Left ventricle myocardium inferior (tissue), 1 donor: ENCODE data around the gene FCSK. TPM values are rescaled to one million over a fixed set of nuclear protein-coding genes. Genes with fewer than 3 reads are reported as not detected.

Experiments
- DNase-seq: peaks from one replicate; pipeline ENCODE4 v3.0.0-alpha.2; 2020
- H3K27ac ChIP-seq: fragments of 200-600 bp; replicated peaks from 2 replicates; pipeline ENCODE4 v1.8.0; 2021
- H3K27me3 ChIP-seq: fragments of 200-600 bp; 2 replicates; pipeline ENCODE4 v1.8.0; 2021; ENCODE audit warnings: low read depth
- H3K36me3 ChIP-seq: fragments of 200-600 bp; 2 replicates; pipeline ENCODE4 v1.8.0; 2021
- H3K4me1 ChIP-seq: fragments of 200-600 bp; 2 replicates; pipeline ENCODE4 v1.8.0; 2021
- H3K4me3 ChIP-seq: fragments of 200-600 bp; 2 replicates; pipeline ENCODE4 v1.8.0; 2021; ENCODE audit warnings: mild to moderate bottlenecking, moderate library complexity
- H3K9me3 ChIP-seq: fragments of 200-600 bp; replicated peaks from 2 replicates; pipeline ENCODE4 v1.8.0; 2021
- intact Hi-C: fragments of 100-400 bp; cut with micrococcal nuclease; formaldehyde crosslinking; loops from one replicate; pipeline ENCODE4 v1.11.0; 2022
- total RNA-seq: library from RNA; stranded (reverse); fragmentation: NEBNext Ultra II Directional; extraction: Animal tissue kit (Norgen Biotek cat#: 25700); gene quantifications from one replicate; pipeline ENCODE4 v1.2.1, GENCODE V29; 2021
- TF ChIP-seq, protein P1 (sequence below): fragments of 200-600 bp; IDR thresholded peaks from 2 replicates; pipeline ENCODE4 v1.8.0; 2021; ENCODE audit warnings: antibody characterized with exemption, mild to moderate bottlenecking, borderline replicate concordance
- donor health status: DM: no; HTN: yes; CAD: no; lungs with severe emphysema.

FCSK gene
- total RNA-seq, 1 donor from 2014 or later, result 7.4 TPM

DNA sequence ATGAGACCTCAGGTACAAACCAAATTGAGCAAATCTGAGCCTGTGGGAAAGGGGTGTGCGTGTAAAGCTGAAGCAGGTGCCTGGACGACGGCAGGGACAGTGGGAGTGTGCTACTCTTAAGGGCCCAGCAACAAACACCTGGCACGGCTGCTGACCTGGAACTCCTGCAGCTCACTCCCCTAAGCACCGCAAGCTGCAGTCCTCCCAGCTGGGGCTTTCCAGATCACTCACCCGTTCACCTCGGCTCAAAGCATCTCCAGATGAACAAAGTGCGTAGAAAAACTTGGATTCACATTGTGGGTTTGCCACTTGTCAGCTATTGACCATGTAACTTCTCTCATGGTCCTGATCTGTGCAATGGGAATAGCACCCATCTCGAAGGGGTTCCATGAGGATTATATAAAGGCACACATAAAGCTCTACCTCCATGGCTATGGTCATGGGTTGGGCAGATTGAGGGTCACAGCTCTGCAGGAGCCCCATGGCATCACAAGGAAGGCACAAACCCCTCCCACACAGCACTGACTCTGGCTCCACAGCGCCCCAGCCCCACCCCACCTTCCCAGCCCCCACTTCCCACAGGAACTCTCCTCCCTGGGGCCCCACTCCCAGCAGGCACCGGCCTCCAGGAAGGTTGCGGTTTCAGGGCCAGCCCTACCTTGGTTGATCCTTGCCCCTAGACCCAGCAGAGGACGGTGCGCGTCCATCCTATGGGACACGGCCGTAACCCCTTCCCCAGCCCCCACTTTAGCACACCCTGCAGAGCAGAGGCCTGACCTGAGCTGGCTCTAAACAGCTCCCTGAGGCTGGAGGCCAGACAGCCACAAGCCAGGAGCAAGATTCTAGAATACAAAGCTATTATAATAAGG is 37.4 kb upstream of the FCSK start:
- Histone ChIP-seq H3K27me3 (no peaks in the 10 kb centered on the region), H3K27ac (no peak overlapping the region), H3K4me3 (no peak overlapping the region), H3K9me3 (no peaks in the 10 kb centered on the region), H3K4me1 (peaks cover 65% of the 10 kb centered on the region), H3K36me3 (peaks cover 4% of the 10 kb centered on the region)
- intact Hi-C loops, result no loop called here
- no peak for DNase-seq
- TF ChIP-seq, protein P1, sequence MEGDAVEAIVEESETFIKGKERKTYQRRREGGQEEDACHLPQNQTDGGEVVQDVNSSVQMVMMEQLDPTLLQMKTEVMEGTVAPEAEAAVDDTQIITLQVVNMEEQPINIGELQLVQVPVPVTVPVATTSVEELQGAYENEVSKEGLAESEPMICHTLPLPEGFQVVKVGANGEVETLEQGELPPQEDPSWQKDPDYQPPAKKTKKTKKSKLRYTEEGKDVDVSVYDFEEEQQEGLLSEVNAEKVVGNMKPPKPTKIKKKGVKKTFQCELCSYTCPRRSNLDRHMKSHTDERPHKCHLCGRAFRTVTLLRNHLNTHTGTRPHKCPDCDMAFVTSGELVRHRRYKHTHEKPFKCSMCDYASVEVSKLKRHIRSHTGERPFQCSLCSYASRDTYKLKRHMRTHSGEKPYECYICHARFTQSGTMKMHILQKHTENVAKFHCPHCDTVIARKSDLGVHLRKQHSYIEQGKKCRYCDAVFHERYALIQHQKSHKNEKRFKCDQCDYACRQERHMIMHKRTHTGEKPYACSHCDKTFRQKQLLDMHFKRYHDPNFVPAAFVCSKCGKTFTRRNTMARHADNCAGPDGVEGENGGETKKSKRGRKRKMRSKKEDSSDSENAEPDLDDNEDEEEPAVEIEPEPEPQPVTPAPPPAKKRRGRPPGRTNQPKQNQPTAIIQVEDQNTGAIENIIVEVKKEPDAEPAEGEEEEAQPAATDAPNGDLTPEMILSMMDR, result no peak

DNA sequence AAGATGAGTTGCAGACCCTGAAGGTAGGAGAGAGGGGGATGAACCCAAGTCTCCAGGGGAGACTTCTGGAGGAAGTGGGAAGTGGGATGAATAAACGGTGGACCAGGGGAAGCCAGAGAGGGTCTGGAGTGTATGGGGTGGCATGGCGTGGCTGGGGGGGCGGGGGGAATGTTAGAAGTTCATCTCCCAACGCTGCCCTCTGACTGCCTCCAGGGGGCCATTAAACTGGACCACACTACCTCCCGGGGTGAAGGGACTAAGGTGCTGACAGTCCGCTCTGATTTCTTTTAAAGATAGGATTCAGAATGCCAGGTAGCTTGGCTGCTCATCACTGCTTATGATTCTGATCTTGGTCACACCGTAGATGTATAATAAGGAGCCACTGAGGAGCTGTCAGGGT is 36.7 kb upstream of the FCSK start:
- Histone ChIP-seq H3K4me1 (peaks cover 72% of the 10 kb centered on the region), H3K36me3 (no peaks in the 10 kb centered on the region), H3K27ac (no peak overlapping the region), H3K4me3 (no peak overlapping the region), H3K27me3 (no peaks in the 10 kb centered on the region), H3K9me3 (no peaks in the 10 kb centered on the region)
- intact Hi-C loops, result no loop called here
- DNase-seq, result no peak
- TF ChIP-seq, protein P1, result no peak

DNA sequence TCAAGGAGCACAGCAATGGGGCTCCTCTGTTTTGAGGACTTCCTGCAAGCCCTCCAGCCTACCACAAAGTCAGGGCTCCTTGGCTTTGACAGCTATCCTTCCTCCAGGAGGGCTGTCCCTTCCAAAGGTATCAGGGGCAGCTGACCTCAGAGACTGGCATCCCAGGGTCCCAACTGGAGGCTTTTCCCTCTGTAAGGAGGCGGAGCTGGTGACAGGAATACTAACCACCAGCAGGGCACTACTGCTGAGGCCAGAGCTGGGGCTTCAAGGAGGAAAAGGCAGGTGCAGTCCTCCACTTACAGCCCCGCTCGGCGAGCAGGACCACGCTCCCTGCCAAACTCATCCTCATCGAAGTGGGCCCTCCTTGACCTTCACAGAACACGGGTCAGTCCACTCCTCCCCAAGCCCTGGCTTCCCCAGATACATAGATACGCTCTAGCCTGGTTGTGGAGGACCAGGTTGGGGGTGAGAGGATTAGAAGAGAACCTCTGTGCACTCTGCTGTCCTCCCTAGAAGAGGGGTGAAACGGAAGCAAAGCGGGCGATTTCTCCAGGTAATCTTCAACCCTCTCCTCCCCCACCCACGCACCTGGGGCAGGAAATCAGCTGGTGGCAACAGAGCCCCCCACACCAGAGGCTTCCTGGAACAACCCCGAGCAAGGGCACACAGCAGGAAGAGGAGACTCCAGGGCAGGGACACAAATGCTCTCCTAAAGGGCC is 36.0 kb upstream of the FCSK start:
- Histone ChIP-seq H3K36me3 (no peaks in the 10 kb centered on the region), H3K9me3 (no peaks in the 10 kb centered on the region), H3K4me3 (no peak overlapping the region), H3K27me3 (no peaks in the 10 kb centered on the region), H3K27ac (peak overlapping the region; percentile 18), H3K4me1 (peaks cover 79% of the 10 kb centered on the region)
- intact Hi-C loops, result no loop called here
- DNase-seq, result no peak
- TF ChIP-seq, protein P1, result no peak

DNA sequence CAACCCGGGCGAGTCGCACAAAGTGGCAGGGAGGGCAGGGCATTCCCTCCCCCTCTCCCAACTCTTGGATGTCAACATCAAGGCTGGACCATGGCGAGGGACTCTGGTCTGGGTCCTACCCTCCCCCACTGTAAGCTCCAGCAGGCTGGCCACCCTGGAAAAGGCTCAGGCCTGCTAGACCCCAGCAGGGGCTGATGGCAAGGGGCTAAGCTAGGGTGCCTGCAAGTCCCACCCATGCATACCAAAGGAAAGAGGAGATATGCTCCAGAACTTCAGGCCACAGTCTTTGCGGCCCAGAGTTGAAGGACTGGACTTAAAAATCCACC is 35.4 kb upstream of the FCSK start:
- DNase-seq, result no peak
- intact Hi-C loops, result no loop called here
- no peaks in the 10 kb centered on the region for H3K27me3 ChIP-seq
- no peak overlapping the region for H3K4me3 ChIP-seq
- no peaks in the 10 kb centered on the region for H3K9me3 ChIP-seq
- peak overlapping the region; percentile 18 for H3K27ac ChIP-seq
- TF ChIP-seq, protein P1, result no peak
- peaks cover 80% of the 10 kb centered on the region for H3K4me1 ChIP-seq
- no peaks in the 10 kb centered on the region for H3K36me3 ChIP-seq

DNA sequence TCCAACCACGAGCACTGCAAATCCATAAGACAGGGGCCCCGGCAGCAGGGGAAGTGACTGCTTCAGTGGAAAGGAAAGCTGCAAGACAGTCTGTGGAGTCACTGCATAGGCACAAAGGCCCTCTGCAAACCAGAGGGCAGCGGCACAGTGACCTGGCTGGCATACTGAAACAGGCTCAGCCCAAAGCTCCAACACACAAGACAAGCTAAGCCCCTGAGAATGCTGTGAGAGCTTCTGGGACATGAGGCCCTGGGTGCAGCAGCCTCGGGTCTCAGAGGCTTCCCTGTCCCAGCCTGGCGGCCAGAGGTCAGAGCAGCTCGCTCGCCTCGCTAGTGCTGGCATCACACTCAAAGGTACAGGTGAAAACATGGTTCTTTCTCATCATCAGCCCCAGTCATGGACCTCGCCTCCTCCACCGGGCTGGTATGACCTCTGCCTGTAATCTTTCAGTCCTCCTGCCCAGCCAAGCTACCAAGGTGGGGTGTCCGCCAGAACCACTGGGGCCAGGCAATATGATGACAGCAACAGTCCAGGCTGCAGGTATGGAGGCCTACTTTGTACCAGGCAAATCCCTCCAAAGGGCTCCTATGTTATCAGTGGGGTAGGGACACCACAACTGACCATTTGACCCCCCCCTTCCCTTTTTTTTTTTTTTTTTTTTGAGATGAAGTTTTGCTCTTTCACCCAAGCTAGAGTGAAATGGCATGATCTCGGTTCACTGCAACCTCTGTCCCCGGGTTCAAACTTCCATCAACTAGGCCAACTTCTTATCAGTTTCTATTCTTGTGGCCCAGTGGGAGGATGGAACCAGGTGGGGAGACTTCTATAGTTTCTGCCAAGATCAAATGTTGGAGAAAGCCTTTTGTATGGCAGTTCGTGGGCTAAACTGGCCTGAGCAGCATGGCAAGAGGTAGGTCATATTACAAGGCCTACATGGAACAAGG is 34.7 kb upstream of the FCSK start:
- Histone ChIP-seq H3K4me3 (no peak overlapping the region), H3K9me3 (no peaks in the 10 kb centered on the region), H3K36me3 (no peaks in the 10 kb centered on the region), H3K4me1 (peaks cover 73% of the 10 kb centered on the region), H3K27ac (peak overlapping the region; percentile 49), H3K27me3 (no peaks in the 10 kb centered on the region)
- TF ChIP-seq, protein P1, result no peak
- intact Hi-C loops, result no loop called here
- no peak for DNase-seq
